PFSK-1 (cell line): ENCODE data around the gene POLE.

Experiments
- POLR2AphosphoS5 ChIP-seq: IDR thresholded peaks from 2 replicates; pipeline ENCODE4 v1.6.1; 2012; ENCODE audit warnings: low read depth, mild to moderate bottlenecking, control low read depth, low read length, moderate library complexity
- SIN3A ChIP-seq: IDR thresholded peaks from 2 replicates; pipeline ENCODE4 v1.6.1; 2012; ENCODE audit warnings: mild to moderate bottlenecking, low read length, moderate library complexity, borderline replicate concordance; ENCODE audit not compliant: insufficient read depth
- TAF1 ChIP-seq: IDR thresholded peaks from 2 replicates; pipeline ENCODE4 v1.6.1; 2012; ENCODE audit warnings: low read length, control low read depth, borderline replicate concordance; ENCODE audit not compliant: insufficient read depth
- TF ChIP-seq, protein P1 (sequence below), 2 experiments: IDR thresholded peaks; 2 replicates each; pipeline versions ENCODE4 v1.6.1 to v1.8.0; 2011 to 2012; ENCODE audit warnings: low read depth in 2 of 2, low read length in 2 of 2, control low read depth in 1 of 2, inconsistent platforms in 1 of 2, mild to moderate bottlenecking in 1 of 2, moderate library complexity in 1 of 2; ENCODE audit not compliant: insufficient read depth in 1 of 2

- TF ChIP-seq TAF1: no peak
- no peak for TF ChIP-seq SIN3A
- TF ChIP-seq, protein P1, sequence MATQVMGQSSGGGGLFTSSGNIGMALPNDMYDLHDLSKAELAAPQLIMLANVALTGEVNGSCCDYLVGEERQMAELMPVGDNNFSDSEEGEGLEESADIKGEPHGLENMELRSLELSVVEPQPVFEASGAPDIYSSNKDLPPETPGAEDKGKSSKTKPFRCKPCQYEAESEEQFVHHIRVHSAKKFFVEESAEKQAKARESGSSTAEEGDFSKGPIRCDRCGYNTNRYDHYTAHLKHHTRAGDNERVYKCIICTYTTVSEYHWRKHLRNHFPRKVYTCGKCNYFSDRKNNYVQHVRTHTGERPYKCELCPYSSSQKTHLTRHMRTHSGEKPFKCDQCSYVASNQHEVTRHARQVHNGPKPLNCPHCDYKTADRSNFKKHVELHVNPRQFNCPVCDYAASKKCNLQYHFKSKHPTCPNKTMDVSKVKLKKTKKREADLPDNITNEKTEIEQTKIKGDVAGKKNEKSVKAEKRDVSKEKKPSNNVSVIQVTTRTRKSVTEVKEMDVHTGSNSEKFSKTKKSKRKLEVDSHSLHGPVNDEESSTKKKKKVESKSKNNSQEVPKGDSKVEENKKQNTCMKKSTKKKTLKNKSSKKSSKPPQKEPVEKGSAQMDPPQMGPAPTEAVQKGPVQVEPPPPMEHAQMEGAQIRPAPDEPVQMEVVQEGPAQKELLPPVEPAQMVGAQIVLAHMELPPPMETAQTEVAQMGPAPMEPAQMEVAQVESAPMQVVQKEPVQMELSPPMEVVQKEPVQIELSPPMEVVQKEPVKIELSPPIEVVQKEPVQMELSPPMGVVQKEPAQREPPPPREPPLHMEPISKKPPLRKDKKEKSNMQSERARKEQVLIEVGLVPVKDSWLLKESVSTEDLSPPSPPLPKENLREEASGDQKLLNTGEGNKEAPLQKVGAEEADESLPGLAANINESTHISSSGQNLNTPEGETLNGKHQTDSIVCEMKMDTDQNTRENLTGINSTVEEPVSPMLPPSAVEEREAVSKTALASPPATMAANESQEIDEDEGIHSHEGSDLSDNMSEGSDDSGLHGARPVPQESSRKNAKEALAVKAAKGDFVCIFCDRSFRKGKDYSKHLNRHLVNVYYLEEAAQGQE (IDR thresholded peaks at IDR 0.05; ENCODE audit: insufficient read depth in 1 of 2, low read depth in 2 of 2, low read length in 2 of 2): no peak
- TF ChIP-seq POLR2AphosphoS5: no peak
Observed at GRCh38 chr12:132635076-132635955, 51.8 kb downstream of the POLE start.
